Measurements from ENCODE around the gene ADAP1. TPM values are rescaled to one million over a fixed set of nuclear protein-coding genes. Genes with fewer than 3 reads are reported as not detected.

Gene ADAP1
- total and polyA plus RNA-seq, 2 of the 8 experiments (the other 6 are each of a cell fraction or from before 2014, with no cell fraction given), result 5.8 to 6.1 TPM

DNA sequence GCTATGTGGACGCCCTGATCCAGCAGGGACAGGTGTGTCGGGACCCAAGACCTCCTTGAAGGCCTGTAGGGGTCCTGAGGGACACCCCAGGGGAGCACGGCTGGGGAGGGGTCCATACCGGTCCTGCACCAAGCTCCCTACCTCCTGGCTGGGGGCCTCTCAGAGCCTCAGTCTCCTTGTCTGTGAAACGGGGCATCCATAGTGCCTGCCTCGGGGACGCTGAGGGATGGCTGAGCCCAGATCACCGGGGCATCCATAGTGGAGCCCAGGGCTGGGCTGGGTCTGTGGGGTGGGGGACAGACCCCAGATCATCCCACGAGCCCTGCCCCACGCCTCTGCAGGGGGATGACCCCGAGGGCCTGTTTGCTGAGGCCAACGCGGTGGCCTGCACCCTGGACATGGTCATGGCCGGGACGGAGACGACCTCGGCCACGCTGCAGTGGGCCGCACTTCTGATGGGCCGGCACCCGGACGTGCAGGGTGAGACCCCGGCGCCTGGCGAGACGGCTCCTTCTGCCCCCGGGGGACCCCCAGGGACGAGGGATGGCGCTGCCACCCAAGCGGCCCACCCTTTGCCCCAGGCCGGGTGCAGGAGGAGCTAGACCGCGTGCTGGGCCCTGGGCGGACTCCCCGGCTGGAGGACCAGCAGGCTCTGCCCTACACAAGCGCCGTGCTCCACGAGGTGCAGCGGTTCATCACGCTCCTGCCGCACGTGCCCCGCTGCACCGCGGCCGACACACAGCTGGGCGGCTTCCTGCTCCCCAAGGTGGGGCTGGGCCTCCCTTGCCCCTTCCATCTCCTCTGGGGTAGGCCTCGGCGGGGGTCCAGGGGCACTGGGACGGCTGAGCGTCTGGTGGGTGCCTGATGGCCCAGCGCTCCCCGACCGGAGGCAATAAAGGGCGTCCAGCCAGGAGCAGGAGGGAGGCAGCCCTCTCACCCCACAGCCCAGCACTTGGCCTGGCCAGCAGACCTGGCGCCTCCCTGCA, 32.6 kb upstream of the ADAP1 start:
- Histone ChIP-seq H3K56ac (replicated peaks; ENCODE audit: insufficient read length, low read depth, low read length) (no peak overlapping the region), H3K27ac (ENCODE audit: low read depth, low read length) (no peak overlapping the region), H4K91ac (replicated peaks; ENCODE audit: insufficient read length, low read length) (no peak overlapping the region), H3K4ac (replicated peaks; ENCODE audit: insufficient read length, low read depth, low read length) (no peak overlapping the region), H2BK5ac (ENCODE audit: low read depth, low read length) (no peak overlapping the region), H3K4me3 (ENCODE audit: extremely low read depth in 1 of 4, insufficient read depth in 2 of 4, low read depth in 3 of 4, low read length in 4 of 4) (no peak overlapping the region), H2BK120ac (replicated peaks; ENCODE audit: low read depth, low read length) (no peak overlapping the region), H3K23ac (ENCODE audit: insufficient read length) (no peak overlapping the region), H4K8ac (ENCODE audit: extremely low read depth, insufficient read depth, low read length) (peak overlapping the region; percentile 79), H3K9me3 (ENCODE audit: insufficient read depth in 2 of 2, low read depth in 1 of 2, low read length in 1 of 2) (no peaks in the 10 kb centered on the region), H3K79me2 (ENCODE audit: control insufficient read depth in 1 of 2, insufficient read depth in 2 of 2, low read length in 2 of 2) (no peaks in the 10 kb centered on the region), H2BK15ac (ENCODE audit: low read length) (no peak overlapping the region), H3K36me3 (ENCODE audit: control insufficient read depth in 2 of 4, insufficient read depth in 4 of 4, low read length in 3 of 4) (no peaks in the 10 kb centered on the region), H3K9ac (replicated peaks in 1 of 4; ENCODE audit: extremely low read depth in 1 of 4, low read depth in 3 of 4, low read length in 3 of 4) (no peak overlapping the region; a peak in 1 of 7 replicates), H2AFZ (ENCODE audit: low read length) (no peak overlapping the region), H2BK12ac (ENCODE audit: low read depth, low read length) (no peak overlapping the region; the same call in 1 of the 2 replicates), H3K4me1 (replicated peaks in 1 of 4; ENCODE audit: control insufficient read depth in 3 of 4, insufficient read depth in 4 of 4, low read length in 3 of 4) (peaks cover 0 to 5% (median 1%) of the 10 kb centered on the region in 4 experiments; a peak in 3 of 7 replicates), H3K27me3 (replicated peaks in 1 of 4; ENCODE audit: control insufficient read depth in 3 of 4, extremely low read depth in 1 of 4, insufficient read depth in 3 of 4, low read length in 3 of 4) (no peaks in the 10 kb centered on the region), H4K5ac (ENCODE audit: insufficient read length, low read depth, low read length) (no peak overlapping the region), H2AK5ac (ENCODE audit: low read depth, low read length) (no peak overlapping the region), H3K14ac (ENCODE audit: insufficient read length) (peak overlapping the region; percentile 16), H3K4me2 (ENCODE audit: insufficient read depth in 1 of 2, low read depth in 2 of 2, low read length in 2 of 2) (no peak overlapping the region), H3K23me2 (ENCODE audit: low read depth, low read length) (no peaks in the 10 kb centered on the region), H3K79me1 (ENCODE audit: low read depth, low read length) (no peaks in the 10 kb centered on the region), H2BK20ac (ENCODE audit: low read length) (no peak overlapping the region), H4K20me1 (replicated peaks in 1 of 2; ENCODE audit: control insufficient read depth in 1 of 2, insufficient read depth in 2 of 2, low read length in 2 of 2) (no peaks in the 10 kb centered on the region), H3K18ac (ENCODE audit: extremely low read depth, low read length) (no peak overlapping the region)
- no peak for FAIRE-seq
- no peak for DNase-seq (ENCODE audit: low read depth in 1 of 2, low spot score in 2 of 2)
- CTCF ChIA-PET (ENCODE audit: partially characterized antibody), result interaction anchor here (1.2 to 1.6 kb wide), 3 partner anchors 11 to 189 kb away, joined by 3 read pairs; no protein-coding TSS in a partner anchor
- WGBS, 2 experiments (ENCODE audit: extremely low coverage in 1 of 2, insufficient coverage in 1 of 2, insufficient read length in 1 of 2, insufficient replicate concordance in 2 of 2, low coverage in 1 of 2, low lambda C conversion rate in 2 of 2, missing lambda C conversion rate in 1 of 2), result 95% methylated on average over 22 of the region's 56 CpGs; no CpG with 5 or more reads in 1 of the 2 experiments
- POLR2A ChIA-PET (ENCODE audit: partially characterized antibody), result interaction anchor here (1.0 kb wide), 1 partner anchor 10 kb away, joined by 4 read pairs; no protein-coding TSS in a partner anchor
- TF ChIP-seq NANOG (IDR thresholded peaks at IDR 0.05; ENCODE audit: insufficient read depth, low read depth, low read length, poor library complexity, severe bottlenecking) (no peak), POU5F1 (IDR thresholded peaks at IDR 0.05; ENCODE audit: low read depth, low read length) (no peak), CTBP2 (IDR thresholded peaks at IDR 0.05; ENCODE audit: borderline replicate concordance, insufficient read depth, insufficient read length, low read length) (no peak), TCF12 (IDR thresholded peaks at IDR 0.05; ENCODE audit: low read depth, low read length) (no peak), CEBPB (IDR thresholded peaks at IDR 0.05; ENCODE audit: low read depth, low read length) (no peak), EP300 (IDR thresholded peaks at IDR 0.05; ENCODE audit: borderline replicate concordance in 1 of 2, low read depth in 2 of 2, low read length in 2 of 2) (no peak), JUN (IDR thresholded peaks at IDR 0.05; ENCODE audit: low read depth, low read length) (no peak), TEAD4 (IDR thresholded peaks at IDR 0.05; ENCODE audit: low read depth, low read length) (no peak), CHD2 (IDR thresholded peaks at IDR 0.05; ENCODE audit: low read length) (no peak), FOSL1 (IDR thresholded peaks at IDR 0.05; ENCODE audit: insufficient read depth, low read depth, low read length) (no peak)
- TF ChIP-seq, protein P1, sequence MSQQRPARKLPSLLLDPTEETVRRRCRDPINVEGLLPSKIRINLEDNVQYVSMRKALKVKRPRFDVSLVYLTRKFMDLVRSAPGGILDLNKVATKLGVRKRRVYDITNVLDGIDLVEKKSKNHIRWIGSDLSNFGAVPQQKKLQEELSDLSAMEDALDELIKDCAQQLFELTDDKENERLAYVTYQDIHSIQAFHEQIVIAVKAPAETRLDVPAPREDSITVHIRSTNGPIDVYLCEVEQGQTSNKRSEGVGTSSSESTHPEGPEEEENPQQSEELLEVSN (IDR thresholded peaks at IDR 0.05), result no peak
